Measurements from ENCODE around the gene PSMD9. TPM values are rescaled to one million over a fixed set of nuclear protein-coding genes. Genes with fewer than 3 reads are reported as not detected.

The PSMD9 gene
- total RNA-seq, 1 experiment from 2014 or later: 55.5 TPM

- TF ChIP-seq CTCF (IDR thresholded peaks at IDR 0.05 in 2 of 3, conservative IDR thresholded peaks at IDR 0.05 in 1 of 3; ENCODE audit: borderline replicate concordance in 1 of 3, insufficient read depth in 1 of 3, low read depth in 2 of 3, low read length in 2 of 3) (no peak), SIN3A (IDR thresholded peaks at IDR 0.05; ENCODE audit: low read depth) (no peak), SRF (IDR thresholded peaks at IDR 0.05; ENCODE audit: low read depth) (no peak), ZFX (IDR thresholded peaks at IDR 0.05) (no peak)
These were observed 30.3 kb upstream of the PSMD9 start (continued) for GRCh38 chr12:121858318-121858661.

GRCh38 chr12:121858662-121859572 is 29.7 kb upstream of the PSMD9 start, which contains the start of gene HPD:
Gene HPD (minus strand): TSS chr12:121858859. CDS start chr12:121858823, 36 bp downstream.
- H3K36me3 ChIP-seq (ENCODE audit: control insufficient read depth in 1 of 2, insufficient read depth in 2 of 2, low read length in 2 of 2): no peaks in the 10 kb centered on the region
- peak within 1 kb of the TSS; percentile 61 for H3K4me2 ChIP-seq (ENCODE audit: low read length)
- ChIA-PET RAD21 (ENCODE audit: low non-redundant PET in 1 of 2, low total read pairs in 2 of 2, uncharacterized antibody in 2 of 2, unreplicated experiment in 2 of 2) (no interaction called here), CTCF (interaction anchor here (0.9 kb wide), 1 partner anchor 64 kb away, joined by 3 read pairs; no protein-coding TSS in a partner anchor), POLR2A (no interaction called here)
- H2AFZ ChIP-seq (ENCODE audit: low read depth, low read length, poor library complexity, severe bottlenecking): peak within 1 kb of the TSS; percentile 82
- no peak for DNase-seq (ENCODE audit: low read depth, low spot score)
- H4K20me1 ChIP-seq (ENCODE audit: insufficient read depth): no peaks in the 10 kb centered on the region
- ATAC-seq: peak; percentile 81
- no peaks in the 10 kb centered on the region for H3K9me3 ChIP-seq (ENCODE audit: control insufficient read depth in 1 of 2, insufficient read depth in 1 of 2, low read depth in 1 of 2, low read length in 2 of 2)
- no peaks in the 10 kb centered on the region for H3K9me2 ChIP-seq (ENCODE audit: insufficient read depth)
- intact Hi-C loops (cut with micrococcal nuclease): no loop called here
- H3K4me1 ChIP-seq (ENCODE audit: control insufficient read depth in 1 of 2, insufficient read depth in 2 of 2, low read length in 2 of 2): peaks cover 15 to 28% of the 10 kb centered on the region in 2 experiments
- no peaks in the 10 kb centered on the region for H3K27me3 ChIP-seq (ENCODE audit: insufficient read depth, low read length)
- no TSS peak for BruUV-seq (replicated peaks)
- no peak for TF ChIP-seq REST (IDR thresholded peaks at IDR 0.05; ENCODE audit: low read depth)
- peak; percentile 46; the same call in 1 of the 2 replicates for TF ChIP-seq FOSL1 (IDR thresholded peaks at IDR 0.05; ENCODE audit: low read depth)
- peak; percentile 67 for TF ChIP-seq JUND (IDR thresholded peaks at IDR 0.05)
- H3K79me2 ChIP-seq (ENCODE audit: insufficient read depth, low read length): no peaks in the 10 kb centered on the region
- H3K4me3 ChIP-seq (replicated peaks in 1 of 2; ENCODE audit: low read depth in 1 of 2, low read length in 2 of 2): no peak within 1 kb of the TSS
- peak within 1 kb of the TSS; percentile 52 for H3K27ac ChIP-seq (ENCODE audit: low read depth, low read length)
- peak within 1 kb of the TSS; percentile 30 for H3K9ac ChIP-seq (ENCODE audit: low read length)

Measured in HCT116 (cell line).